GM18867 (cell line): ENCODE results near the gene CLTCL1.
"Not testable (repeated sequence)": the region's sequence is repeated elsewhere in the genome, so short reads cannot be mapped to it uniquely, and the experiment has no call there.

Experiments used
- ATAC-seq: cut with Tn5 transposase; IDR thresholded peaks from one replicate; pipeline ENCODE4 v1.9.1; 2021; ENCODE audit warnings: mild to moderate bottlenecking, moderate library complexity; ENCODE audit not compliant: unreplicated experiment

The CLTCL1 gene

DNA sequence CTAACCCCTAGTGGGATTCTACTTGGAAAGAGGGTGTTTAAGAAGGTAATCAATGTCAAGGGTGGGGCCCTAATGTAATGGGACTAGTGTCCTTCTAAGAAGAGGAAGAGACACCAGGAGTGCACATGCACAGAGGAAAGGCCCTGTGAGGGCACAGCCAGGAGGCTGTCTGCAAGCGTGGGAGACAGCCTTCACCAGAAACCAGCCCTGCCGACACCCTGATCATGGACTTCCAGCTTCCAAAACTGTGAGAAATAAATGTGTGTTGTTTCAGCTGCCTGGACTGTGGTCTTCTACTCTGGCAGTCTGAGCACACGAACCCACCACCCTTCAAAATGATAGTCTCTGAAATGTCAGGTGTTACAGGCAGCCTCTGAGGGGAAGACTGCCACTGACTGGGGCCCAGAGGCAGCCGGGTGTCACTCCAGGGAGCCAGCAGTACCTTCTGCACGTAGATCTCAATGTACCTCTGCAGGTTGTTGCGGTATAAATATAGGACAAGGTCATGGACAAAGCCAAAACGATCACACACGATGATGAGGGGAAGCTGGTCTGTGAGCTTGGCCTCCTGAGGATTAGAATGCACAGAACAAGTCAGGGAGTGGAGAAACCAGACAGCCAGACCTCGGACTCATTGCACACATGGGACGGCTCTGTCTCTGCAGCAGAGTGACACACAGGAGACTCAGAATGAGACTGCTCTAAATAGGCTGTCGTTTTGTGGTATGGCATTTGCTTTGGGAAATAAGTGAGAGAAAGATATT is 69.1 kb downstream of the CLTCL1 start:
- ATAC-seq = no peak

GRCh38 chr22:19220867-19221266 is 70.7 kb downstream of the CLTCL1 start:
- no peak for ATAC-seq

DNA sequence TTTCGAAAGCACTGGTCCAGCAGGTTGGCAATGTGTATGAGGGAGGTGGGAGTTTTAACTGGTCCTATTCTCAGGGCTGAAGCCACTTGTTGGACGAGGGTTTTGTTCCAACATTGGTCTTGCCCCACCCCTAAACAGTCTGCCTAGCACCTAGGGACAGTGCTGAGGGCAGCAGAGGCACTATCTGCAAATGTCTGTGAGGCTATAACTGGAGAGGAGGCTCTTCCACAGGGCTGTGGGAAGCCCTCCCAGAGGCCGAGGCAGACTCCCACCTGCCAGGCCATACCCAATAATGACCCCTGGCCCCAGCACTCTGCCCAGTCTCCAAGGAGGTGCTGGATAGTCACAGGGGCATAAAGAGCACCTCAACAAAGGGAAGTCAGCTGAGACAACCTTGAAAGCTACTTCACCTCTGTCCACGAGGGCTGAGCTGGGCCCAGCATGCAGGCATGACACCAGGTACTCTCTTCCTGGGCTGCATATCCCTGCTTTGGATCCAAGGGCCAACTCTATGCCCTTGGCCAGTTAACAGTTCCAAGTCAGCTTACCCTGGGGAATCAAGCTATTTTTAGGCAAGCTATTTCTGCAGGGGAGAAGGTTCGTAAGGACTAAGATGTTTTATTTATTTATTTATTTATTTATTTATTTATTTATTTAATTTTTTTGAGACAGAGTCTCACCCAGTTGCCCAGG is 72.8 kb downstream of the CLTCL1 start:
- no peak for ATAC-seq

DNA sequence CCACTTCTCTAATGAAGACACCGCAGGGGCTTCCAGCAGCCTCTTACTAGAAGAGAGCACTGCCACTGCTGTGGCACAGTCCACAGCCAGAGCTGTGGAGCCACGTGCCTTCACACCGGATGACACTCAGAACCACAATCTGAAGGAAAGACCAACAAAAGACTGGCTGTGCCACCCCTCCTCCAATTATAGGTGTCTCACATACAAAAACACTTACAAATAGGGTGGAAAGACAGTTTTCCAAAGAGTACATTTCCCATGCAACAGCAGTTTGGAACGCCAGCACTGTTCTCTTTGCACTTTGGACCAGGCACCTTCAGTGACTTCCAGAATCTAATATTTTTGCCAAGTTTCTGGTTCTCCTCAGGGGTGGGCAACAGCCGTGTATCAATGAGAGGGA is 74.9 kb downstream of the CLTCL1 start:
- no peak for ATAC-seq

DNA sequence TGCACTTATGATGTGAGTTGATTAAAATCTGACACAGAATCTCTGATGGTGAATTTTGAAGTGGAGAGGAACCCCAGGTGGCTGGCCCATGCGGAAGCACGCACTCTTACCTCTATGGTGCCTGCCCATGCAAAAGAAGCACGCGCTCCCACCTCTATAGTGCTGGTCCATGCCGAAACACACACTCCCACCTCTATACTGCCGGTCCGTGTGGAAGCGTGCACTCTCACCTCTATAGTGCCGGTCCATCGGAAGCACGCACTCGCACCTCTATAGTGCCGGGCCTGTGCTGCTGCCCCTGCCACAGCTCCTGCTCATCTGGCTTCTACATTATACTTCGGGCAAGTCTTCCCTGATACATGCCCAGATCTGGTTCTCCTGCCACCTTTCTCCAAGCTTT is 76.2 kb downstream of the CLTCL1 start:
- no peak for ATAC-seq

- ATAC-seq = no peak
Measured at GRCh38 chr22:19214078-19214473, 77.4 kb downstream of the CLTCL1 start.

- ATAC-seq = no peak
Measured at GRCh38 chr22:19213442-19214077, 78.0 kb downstream of the CLTCL1 start.

DNA sequence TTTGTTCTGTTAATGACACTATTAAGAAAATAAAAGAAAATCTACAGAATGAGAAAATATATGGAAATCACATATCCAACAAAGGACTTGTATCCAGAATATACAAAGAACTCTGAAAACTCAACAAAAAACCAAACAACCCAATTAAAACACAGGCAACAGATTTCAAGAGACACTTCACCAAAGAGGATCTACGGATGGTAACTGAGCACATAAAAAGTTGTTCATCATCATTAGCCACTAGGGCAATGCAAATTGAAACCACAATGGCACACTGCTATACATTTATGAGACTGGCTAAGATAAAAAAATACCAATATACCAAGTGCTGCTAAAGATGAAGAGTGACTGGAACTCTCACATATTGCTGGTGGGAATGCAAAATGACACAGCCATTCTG is 78.5 kb downstream of the CLTCL1 start:
- no peak for ATAC-seq

- ATAC-seq = no peak
Measured at GRCh38 chr22:19212302-19212870, 79.1 kb downstream of the CLTCL1 start.

- no peak for ATAC-seq
Measured at GRCh38 chr22:19210188-19210587, 81.3 kb downstream of the CLTCL1 start.

DNA sequence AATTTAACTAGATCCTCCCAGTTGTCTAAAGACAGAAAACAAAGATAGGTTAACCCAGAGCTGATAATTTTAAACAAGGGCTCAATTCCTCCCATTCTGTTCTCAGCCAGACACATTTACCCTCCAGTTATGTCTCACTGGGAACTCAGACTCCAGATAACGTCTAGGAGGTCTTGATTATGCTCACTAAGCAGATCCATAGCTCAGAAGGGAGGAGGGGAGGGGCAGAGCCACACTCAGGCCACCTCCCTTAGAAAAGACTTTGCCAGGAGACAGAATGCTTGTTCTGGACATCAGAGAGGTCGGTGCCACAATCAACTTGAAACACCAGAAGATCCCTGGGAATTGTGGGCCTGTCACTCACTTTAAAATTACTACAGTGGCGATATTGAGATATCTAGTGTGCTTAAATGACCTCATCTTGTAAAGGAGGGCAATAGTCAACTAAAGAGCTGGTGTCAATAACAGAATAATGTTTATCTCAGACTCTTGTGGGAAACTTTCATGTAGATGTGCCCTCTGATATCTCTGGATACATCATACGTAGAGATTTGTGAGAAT is 83.2 kb downstream of the CLTCL1 start:
- no peak for ATAC-seq

GRCh38 chr22:19207884-19208283 is 83.6 kb downstream of the CLTCL1 start:
- no peak for ATAC-seq

GRCh38 chr22:19207401-19207808 is 84.1 kb downstream of the CLTCL1 start:
- no peak for ATAC-seq

- no peak for ATAC-seq
Measured at GRCh38 chr22:19206287-19206686, 85.2 kb downstream of the CLTCL1 start.

GRCh38 chr22:19204640-19205039 is 86.9 kb downstream of the CLTCL1 start:
- no peak for ATAC-seq

DNA sequence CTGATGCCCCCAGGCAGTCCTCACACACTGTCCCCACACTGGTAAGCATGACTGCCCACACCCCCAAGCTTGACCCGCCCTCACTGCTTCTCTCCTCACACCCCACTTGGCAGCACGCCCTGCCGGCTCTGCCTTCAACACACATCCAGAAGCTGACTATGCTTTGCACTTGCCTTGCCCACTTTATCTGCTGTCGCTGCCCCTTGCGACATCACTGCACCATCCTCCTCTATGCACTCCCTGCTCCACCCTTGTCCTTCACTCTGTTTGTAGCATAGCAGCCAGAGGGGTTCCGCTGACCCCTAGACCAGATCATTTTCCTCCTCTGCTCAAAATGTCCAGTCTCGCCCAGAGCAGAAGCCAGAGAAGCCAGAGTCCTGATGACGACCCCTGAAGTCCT is 87.7 kb downstream of the CLTCL1 start:
- ATAC-seq = no peak

- not testable (repeated sequence) for ATAC-seq
Measured at GRCh38 chr22:19202799-19203186, 88.7 kb downstream of the CLTCL1 start.

GRCh38 chr22:19201869-19202798 is 89.4 kb downstream of the CLTCL1 start:
- no peak for ATAC-seq

DNA sequence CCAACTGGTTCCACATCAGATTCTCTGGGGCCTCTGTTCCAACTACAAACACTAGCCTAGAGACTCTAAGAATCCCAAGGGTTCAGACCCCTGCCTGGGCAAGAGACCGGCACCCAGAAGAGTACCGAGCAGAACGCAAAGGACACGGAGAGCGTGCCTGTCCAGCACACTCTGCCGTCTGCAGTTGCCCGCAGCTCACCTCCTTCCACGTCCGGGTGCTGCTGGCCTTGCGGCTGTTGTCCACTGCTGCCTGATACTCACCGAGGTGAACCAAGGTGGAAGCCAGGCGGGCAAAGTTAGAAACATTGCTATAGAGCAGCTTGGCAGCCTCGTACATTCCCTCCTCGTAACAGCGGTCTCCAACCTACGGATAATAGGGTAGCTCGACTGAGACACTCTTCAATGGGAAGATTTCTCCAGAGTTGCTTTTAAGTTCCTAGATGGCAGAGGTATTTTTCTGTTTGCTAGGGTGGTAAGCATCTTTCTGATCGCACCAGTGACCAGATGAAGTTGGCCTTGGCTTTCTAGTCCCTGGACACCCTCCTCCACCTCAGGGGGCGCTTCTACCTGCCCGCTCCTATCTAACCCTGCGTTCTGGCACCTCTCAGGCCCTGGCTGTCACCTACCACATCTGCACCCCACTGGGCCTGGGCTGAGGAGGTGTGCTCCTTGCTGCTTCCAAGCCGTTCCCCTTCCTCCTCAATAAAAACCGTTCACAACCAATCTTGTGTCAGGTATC is 90.2 kb downstream of the CLTCL1 start:
- no peak for ATAC-seq

GRCh38 chr22:19199479-19199878 is 92.0 kb downstream of the CLTCL1 start:
- no peak for ATAC-seq
